ENCODE data around the gene SLC4A2. TPM values are rescaled to one million over a fixed set of nuclear protein-coding genes. Genes with fewer than 3 reads are reported as not detected.

SLC4A2 gene
- total RNA-seq, 4 donors from 2014 or later: 74.3 to 111 (median 91.4) TPM

GRCh38 chr7:151018421-151019129 is 40.8 kb upstream of the SLC4A2 start:
- peaks cover 0 to 25% (median 16%) of the 10 kb centered on the region in 4 donors for H3K4me1 ChIP-seq
- no peak for TF ChIP-seq EP300 (IDR thresholded peaks at IDR 0.05)
- TF ChIP-seq, protein P1, sequence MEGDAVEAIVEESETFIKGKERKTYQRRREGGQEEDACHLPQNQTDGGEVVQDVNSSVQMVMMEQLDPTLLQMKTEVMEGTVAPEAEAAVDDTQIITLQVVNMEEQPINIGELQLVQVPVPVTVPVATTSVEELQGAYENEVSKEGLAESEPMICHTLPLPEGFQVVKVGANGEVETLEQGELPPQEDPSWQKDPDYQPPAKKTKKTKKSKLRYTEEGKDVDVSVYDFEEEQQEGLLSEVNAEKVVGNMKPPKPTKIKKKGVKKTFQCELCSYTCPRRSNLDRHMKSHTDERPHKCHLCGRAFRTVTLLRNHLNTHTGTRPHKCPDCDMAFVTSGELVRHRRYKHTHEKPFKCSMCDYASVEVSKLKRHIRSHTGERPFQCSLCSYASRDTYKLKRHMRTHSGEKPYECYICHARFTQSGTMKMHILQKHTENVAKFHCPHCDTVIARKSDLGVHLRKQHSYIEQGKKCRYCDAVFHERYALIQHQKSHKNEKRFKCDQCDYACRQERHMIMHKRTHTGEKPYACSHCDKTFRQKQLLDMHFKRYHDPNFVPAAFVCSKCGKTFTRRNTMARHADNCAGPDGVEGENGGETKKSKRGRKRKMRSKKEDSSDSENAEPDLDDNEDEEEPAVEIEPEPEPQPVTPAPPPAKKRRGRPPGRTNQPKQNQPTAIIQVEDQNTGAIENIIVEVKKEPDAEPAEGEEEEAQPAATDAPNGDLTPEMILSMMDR (IDR thresholded peaks at IDR 0.05): peak in 1 of 5 experiments; percentile 26
- no peak for TF ChIP-seq POLR2A (IDR thresholded peaks at IDR 0.05)
- H3K27me3 ChIP-seq: peaks cover 2 to 80% of the 10 kb centered on the region in 2 donors
- no peaks in the 10 kb centered on the region for H3K36me3 ChIP-seq
- H3K9me3 ChIP-seq: no peaks in the 10 kb centered on the region
- peak overlapping the region in 2 of 4 donors; percentile 21 to 34 for H3K4me3 ChIP-seq
- WGBS, 2 donors: 2 to 4% methylated on average over 15 to 70 of the region's 82 CpGs
- DNase-seq (ENCODE audit: low spot score in 2 of 2): no peak
- no peak overlapping the region for H3K27ac ChIP-seq

- no peaks in the 10 kb centered on the region for H3K9me3 ChIP-seq
- 9 to 30% methylated on average over 5 to 14 of the region's 20 CpGs for WGBS, 2 donors
- H3K27me3 ChIP-seq: peaks cover 2 to 80% of the 10 kb centered on the region in 2 donors
- no peaks in the 10 kb centered on the region for H3K36me3 ChIP-seq
- TF ChIP-seq, protein P1 (IDR thresholded peaks at IDR 0.05): no peak
- no peak for TF ChIP-seq EP300 (IDR thresholded peaks at IDR 0.05)
- TF ChIP-seq POLR2A (IDR thresholded peaks at IDR 0.05): no peak
- DNase-seq (ENCODE audit: low spot score in 2 of 2): no peak
- H3K4me1 ChIP-seq: peaks cover 0 to 20% (median 11%) of the 10 kb centered on the region in 4 donors
- H3K4me3 ChIP-seq: peak overlapping the region in 2 of 4 donors; percentile 18 to 34
- H3K27ac ChIP-seq: no peak overlapping the region
These were observed 40.3 kb upstream of the SLC4A2 start for GRCh38 chr7:151019130-151019447.

DNA sequence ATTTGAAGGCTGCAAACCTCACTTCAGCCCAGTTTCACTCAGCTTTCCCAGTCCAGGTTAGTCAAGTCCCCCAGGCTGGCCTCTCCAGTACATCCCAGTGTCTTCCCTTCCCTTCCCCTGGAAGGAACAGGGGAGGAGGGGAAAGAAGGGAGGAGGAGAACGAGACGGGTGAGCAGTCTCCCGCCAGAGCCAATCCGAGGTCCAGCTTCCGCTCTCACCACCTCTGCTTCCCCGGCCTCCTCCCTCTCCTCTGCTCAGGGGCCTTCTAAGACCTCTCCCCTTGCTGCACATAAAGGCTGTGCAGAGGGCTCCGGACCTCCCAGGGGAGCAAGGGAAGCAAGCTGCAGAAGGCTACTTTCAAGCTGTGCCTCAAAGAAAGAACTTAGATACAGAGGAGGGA is 39.2 kb upstream of the SLC4A2 start:
- Histone ChIP-seq H3K27ac (no peak overlapping the region), H3K9me3 (no peaks in the 10 kb centered on the region), H3K4me3 (no peak overlapping the region), H3K36me3 (no peaks in the 10 kb centered on the region), H3K4me1 (peaks cover 0 to 18% (median 10%) of the 10 kb centered on the region in 4 donors), H3K27me3 (peaks cover 0 to 71% of the 10 kb centered on the region in 2 donors)
- 23 to 24% methylated on average over 7 of the region's 7 CpGs for WGBS, 2 donors
- no peak for DNase-seq (ENCODE audit: low spot score in 2 of 2)
- TF ChIP-seq, protein P1 (IDR thresholded peaks at IDR 0.05): no peak
- TF ChIP-seq EP300 (IDR thresholded peaks at IDR 0.05) (no peak), POLR2A (IDR thresholded peaks at IDR 0.05) (no peak)

DNA sequence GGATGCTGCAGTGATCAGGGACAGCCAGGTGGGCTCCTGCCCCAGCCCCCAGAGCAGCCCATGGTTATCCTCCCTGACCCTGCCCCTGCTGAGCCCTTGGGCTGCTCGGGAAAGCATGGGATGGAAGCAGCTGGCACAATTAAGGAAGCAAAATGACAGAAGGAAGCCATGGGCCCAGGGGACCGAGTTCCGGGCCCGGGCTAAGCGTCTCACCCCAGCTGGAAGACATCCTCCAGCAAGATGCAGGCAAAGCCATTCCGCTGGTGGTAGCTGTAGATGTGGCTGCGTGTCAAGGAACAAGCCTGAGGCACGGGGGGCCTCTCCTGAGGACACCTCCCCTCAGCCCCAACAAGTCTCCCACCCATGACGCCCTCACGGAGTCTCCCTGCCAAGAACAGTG is 36.2 kb upstream of the SLC4A2 start:
- H3K4me1 ChIP-seq: peaks cover 0 to 16% (median 7%) of the 10 kb centered on the region in 4 donors
- H3K27ac ChIP-seq: no peak overlapping the region
- no peaks in the 10 kb centered on the region for H3K9me3 ChIP-seq
- WGBS, 2 donors: 77 to 79% methylated on average over 6 to 10 of the region's 10 CpGs
- no peak for DNase-seq (ENCODE audit: low spot score in 2 of 2)
- TF ChIP-seq, protein P1 (IDR thresholded peaks at IDR 0.05): no peak
- no peak for TF ChIP-seq POLR2A (IDR thresholded peaks at IDR 0.05)
- TF ChIP-seq EP300 (IDR thresholded peaks at IDR 0.05): no peak
- H3K36me3 ChIP-seq: no peaks in the 10 kb centered on the region
- H3K4me3 ChIP-seq: no peak overlapping the region
- H3K27me3 ChIP-seq: peaks cover 0 to 51% of the 10 kb centered on the region in 2 donors

GRCh38 chr7:151024435-151025056 is 34.8 kb upstream of the SLC4A2 start, which contains the start of gene ATG9B:
Gene ATG9B (minus strand): TSS chr7:151024494. CDS start chr7:151024423, 71 bp downstream.
- Histone ChIP-seq H3K4me1 (peaks cover 0 to 14% (median 6%) of the 10 kb centered on the region in 4 donors), H3K9me3 (no peaks in the 10 kb centered on the region), H3K4me3 (no peak within 1 kb of the TSS), H3K36me3 (no peaks in the 10 kb centered on the region), H3K27me3 (peaks cover 0 to 39% of the 10 kb centered on the region in 2 donors), H3K27ac (no peak within 1 kb of the TSS)
- TF ChIP-seq, protein P1 (IDR thresholded peaks at IDR 0.05): no peak
- TF ChIP-seq EP300 (IDR thresholded peaks at IDR 0.05) (no peak), POLR2A (IDR thresholded peaks at IDR 0.05) (no peak)
- 63 to 64% methylated on average over 4 of the region's 4 CpGs for WGBS, 2 donors
- DNase-seq (ENCODE audit: low spot score in 2 of 2): no peak

All from tibial nerve (tissue), 4 donors.